ENCODE data around the gene CERKL. TPM values are rescaled to one million over a fixed set of nuclear protein-coding genes. Genes with fewer than 3 reads are reported as not detected.
A peak's percentile ranks its signal among the peaks of the same experiment; 100 is the strongest.

The CERKL gene
- total RNA-seq, 1 donor from 2014 or later = 0.18 TPM

- H3K9me3 Mint-ChIP-seq = no peaks in the 10 kb centered on the region
- ATAC-seq (ENCODE audit: low read depth) = peak; percentile 86
- H3K4me1 Mint-ChIP-seq = peaks cover 17% of the 10 kb centered on the region
- intact Hi-C loops (cut with micrococcal nuclease) = loop anchor here (2.0 kb wide), 1 partner anchor 86 kb away; no protein-coding TSS in a partner anchor
- H3K27ac Mint-ChIP-seq = peak overlapping the region; percentile 72
- ChIA-PET POLR2A (no interaction called here), CTCF (interaction anchor here (1.0 kb wide), 1 partner anchor 129 kb away, joined by 3 read pairs; no protein-coding TSS in a partner anchor)
- DNase-seq = no peak
- H3K27me3 Mint-ChIP-seq = peaks cover 13% of the 10 kb centered on the region
- TF ChIP-seq CTCF (IDR thresholded peaks at IDR 0.05) = no peak
- peak overlapping the region; percentile 16 for H3K4me3 Mint-ChIP-seq
- H3K36me3 Mint-ChIP-seq (ENCODE audit: low read depth) = no peaks in the 10 kb centered on the region
These were observed 70.3 kb downstream of the CERKL start for GRCh38 chr2:181586569-181587081.

- Mint-ChIP-seq H3K9me3 (no peaks in the 10 kb centered on the region), H3K36me3 (ENCODE audit: low read depth) (no peaks in the 10 kb centered on the region), H3K27ac (no peak overlapping the region), H3K27me3 (peaks cover 9% of the 10 kb centered on the region), H3K4me3 (no peak overlapping the region), H3K4me1 (peaks cover 17% of the 10 kb centered on the region)
- CTCF ChIA-PET = interaction anchor here (1.0 kb wide), 1 partner anchor 129 kb away, joined by 3 read pairs; no protein-coding TSS in a partner anchor
- TF ChIP-seq CTCF (IDR thresholded peaks at IDR 0.05) = no peak
- DNase-seq (no peak), ATAC-seq (ENCODE audit: low read depth) (no peak)
- POLR2A ChIA-PET = no interaction called here
- intact Hi-C loops (cut with micrococcal nuclease) = loop anchor here (2.0 kb wide), 1 partner anchor 87 kb away; no protein-coding TSS in a partner anchor
These were observed 71.2 kb downstream of the CERKL start for GRCh38 chr2:181585732-181586131.

- Mint-ChIP-seq H3K36me3 (ENCODE audit: low read depth) (no peaks in the 10 kb centered on the region), H3K27ac (no peak overlapping the region), H3K27me3 (peaks cover 7% of the 10 kb centered on the region), H3K9me3 (no peaks in the 10 kb centered on the region), H3K4me3 (no peak overlapping the region), H3K4me1 (peaks cover 10% of the 10 kb centered on the region)
- TF ChIP-seq CTCF (IDR thresholded peaks at IDR 0.05) = no peak
- ATAC-seq (ENCODE audit: low read depth) = no peak
- no peak for DNase-seq
- intact Hi-C loops (cut with micrococcal nuclease) = no loop called here
- ChIA-PET POLR2A (no interaction called here), CTCF (no interaction called here)
These were observed 75.4 kb downstream of the CERKL start for GRCh38 chr2:181581534-181581933.

- POLR2A ChIA-PET = no interaction called here
- intact Hi-C loops (cut with micrococcal nuclease) = no loop called here
- TF ChIP-seq CTCF (IDR thresholded peaks at IDR 0.05) = no peak
- CTCF ChIA-PET = no interaction called here
- Mint-ChIP-seq H3K4me3 (no peak overlapping the region), H3K4me1 (no peaks in the 10 kb centered on the region), H3K36me3 (ENCODE audit: low read depth) (no peaks in the 10 kb centered on the region), H3K27me3 (peaks cover 9% of the 10 kb centered on the region), H3K27ac (no peak overlapping the region), H3K9me3 (no peaks in the 10 kb centered on the region)
- ATAC-seq (ENCODE audit: low read depth) (no peak), DNase-seq (no peak)
These were observed 78.1 kb downstream of the CERKL start for GRCh38 chr2:181578829-181579228.

GRCh38 chr2:181576431-181576830, 80.5 kb downstream of the CERKL start:
- ChIA-PET CTCF (interaction anchor here (1.1 kb wide), 1 partner anchor 139 kb away, joined by 3 read pairs; no protein-coding TSS in a partner anchor), POLR2A (no interaction called here)
- H3K4me3 Mint-ChIP-seq = no peak overlapping the region
- no peaks in the 10 kb centered on the region for H3K9me3 Mint-ChIP-seq
- H3K27ac Mint-ChIP-seq = no peak overlapping the region
- H3K36me3 Mint-ChIP-seq (ENCODE audit: low read depth) = no peaks in the 10 kb centered on the region
- H3K27me3 Mint-ChIP-seq = peaks cover 7% of the 10 kb centered on the region
- ATAC-seq (ENCODE audit: low read depth) = no peak
- H3K4me1 Mint-ChIP-seq = no peaks in the 10 kb centered on the region
- DNase-seq = no peak
- TF ChIP-seq CTCF (IDR thresholded peaks at IDR 0.05) = no peak
- intact Hi-C loops (cut with micrococcal nuclease) = no loop called here
